ENCODE results near the gene TMC1.
"Not testable (repeated sequence)": the region's sequence is repeated elsewhere in the genome, so short reads cannot be mapped to it uniquely, and the experiment has no call there.

TMC1 gene

GRCh38 chr9:72497447-72498046 is 23.9 kb upstream of the TMC1 start:
- H3K4me1 Mint-ChIP-seq (ENCODE audit: low read depth), result no peaks in the 10 kb centered on the region
- H3K4me3 Mint-ChIP-seq, result no peak overlapping the region
- H3K27me3 Mint-ChIP-seq, result peaks cover 1% of the 10 kb centered on the region
- H3K36me3 Mint-ChIP-seq, result no peaks in the 10 kb centered on the region
- H3K9me3 Mint-ChIP-seq (ENCODE audit: low read depth), result peaks cover 8% of the 10 kb centered on the region
- H3K27ac Mint-ChIP-seq, result no peak overlapping the region

- peaks cover 16% of the 10 kb centered on the region for H3K4me1 Mint-ChIP-seq (ENCODE audit: low read depth)
- H3K4me3 Mint-ChIP-seq, result no peak overlapping the region
- H3K36me3 Mint-ChIP-seq, result no peaks in the 10 kb centered on the region
- H3K27ac Mint-ChIP-seq, result no peak overlapping the region
- H3K27me3 Mint-ChIP-seq, result no peaks in the 10 kb centered on the region
- H3K9me3 Mint-ChIP-seq (ENCODE audit: low read depth), result no peaks in the 10 kb centered on the region
Observed at GRCh38 chr9:72506615-72507014, 14.8 kb upstream of the TMC1 start.

GRCh38 chr9:72509053-72509452 is 12.4 kb upstream of the TMC1 start:
- Mint-ChIP-seq H3K36me3 (no peaks in the 10 kb centered on the region), H3K4me1 (ENCODE audit: low read depth) (peaks cover 16% of the 10 kb centered on the region), H3K4me3 (no peak overlapping the region), H3K27ac (no peak overlapping the region), H3K27me3 (no peaks in the 10 kb centered on the region), H3K9me3 (ENCODE audit: low read depth) (no peaks in the 10 kb centered on the region)

DNA sequence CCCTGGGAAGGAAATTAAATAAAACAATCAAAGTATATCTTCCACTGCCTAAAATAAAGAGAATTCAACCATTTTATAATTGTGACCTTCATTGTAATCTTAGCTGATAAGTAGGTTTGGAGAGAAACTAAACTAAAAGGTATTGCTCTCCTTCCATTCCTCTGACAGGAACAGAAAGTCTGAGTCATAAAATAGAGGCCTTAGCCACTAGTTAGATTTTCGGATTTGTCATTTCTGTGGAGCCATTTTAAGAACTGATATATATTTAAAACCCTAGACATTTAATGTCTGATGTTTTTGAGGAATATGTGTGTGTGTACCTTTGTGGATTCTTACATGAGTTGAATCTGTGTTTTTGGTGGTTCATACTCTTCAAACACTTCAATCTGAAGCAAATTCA is 11.8 kb upstream of the TMC1 start:
- Mint-ChIP-seq H3K36me3 (no peaks in the 10 kb centered on the region), H3K27ac (peak overlapping the region; percentile 66), H3K4me3 (peak overlapping the region; percentile 44)

DNA sequence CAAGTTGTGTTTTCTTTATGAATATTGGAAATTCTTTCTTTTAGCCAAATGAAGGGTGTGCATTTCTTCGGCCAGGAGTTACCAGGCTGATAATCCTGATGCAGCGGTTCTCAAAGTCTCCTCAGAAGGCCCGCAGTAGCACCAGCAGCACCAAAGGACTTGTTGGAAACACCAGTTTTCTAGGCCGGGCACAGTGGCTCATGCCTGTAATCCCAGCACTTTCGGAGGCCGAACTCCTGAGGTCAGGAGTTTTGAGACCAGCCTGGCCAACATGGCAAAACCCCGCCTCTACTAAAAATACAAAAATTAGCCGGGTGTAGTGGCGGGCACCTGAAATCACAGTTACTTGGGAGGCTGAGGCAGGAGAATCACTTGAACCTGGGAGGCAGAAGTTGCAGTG is 397 bp upstream of the TMC1 start:
- H3K9me3 Mint-ChIP-seq (ENCODE audit: low read depth); H3K27ac Mint-ChIP-seq; H3K27me3 Mint-ChIP-seq; H3K4me3 Mint-ChIP-seq; H3K36me3 Mint-ChIP-seq: not testable (repeated sequence)
- H3K4me1 Mint-ChIP-seq (ENCODE audit: low read depth), result peaks cover 15% of the 10 kb centered on the region

More for the DNA sequence above, 11.8 kb upstream of the TMC1 start:
- Mint-ChIP-seq H3K9me3 (ENCODE audit: low read depth) (no peaks in the 10 kb centered on the region), H3K27me3 (no peaks in the 10 kb centered on the region), H3K4me1 (ENCODE audit: low read depth) (peaks cover 16% of the 10 kb centered on the region)

GRCh38 chr9:72524820-72525540 is 3.6 kb downstream of the TMC1 start:
- Mint-ChIP-seq H3K27ac (peak overlapping the region; percentile 72), H3K36me3 (no peaks in the 10 kb centered on the region), H3K27me3 (no peaks in the 10 kb centered on the region), H3K4me3 (peak overlapping the region; percentile 30), H3K4me1 (ENCODE audit: low read depth) (peaks cover 47% of the 10 kb centered on the region), H3K9me3 (ENCODE audit: low read depth) (no peaks in the 10 kb centered on the region)

GRCh38 chr9:72526901-72527800 is 5.7 kb downstream of the TMC1 start:
- H3K36me3 Mint-ChIP-seq, result no peaks in the 10 kb centered on the region
- H3K27me3 Mint-ChIP-seq, result no peaks in the 10 kb centered on the region
- H3K27ac Mint-ChIP-seq, result peak overlapping the region; percentile 94
- H3K4me1 Mint-ChIP-seq (ENCODE audit: low read depth), result peaks cover 47% of the 10 kb centered on the region
- peak overlapping the region; percentile 86 for H3K4me3 Mint-ChIP-seq
- H3K9me3 Mint-ChIP-seq (ENCODE audit: low read depth), result no peaks in the 10 kb centered on the region

DNA sequence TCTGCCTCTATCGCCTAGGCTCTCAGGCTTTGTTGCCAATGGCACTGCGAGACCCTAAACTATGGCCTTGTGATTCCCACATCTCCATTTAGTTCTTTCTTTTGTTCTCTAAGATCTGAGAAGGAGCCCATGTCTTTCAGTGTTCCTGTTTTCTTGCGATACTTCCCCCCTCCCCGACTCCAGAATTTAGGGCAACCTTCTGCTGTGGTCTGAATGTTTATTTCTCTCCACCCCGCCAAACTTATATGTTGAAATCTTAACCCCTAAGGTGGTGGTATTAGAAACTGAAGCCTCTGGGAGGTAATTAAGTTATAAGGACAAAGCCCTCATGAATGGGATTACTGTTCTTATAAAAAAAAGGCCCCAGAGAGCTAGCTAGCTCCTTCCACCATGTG is 6.4 kb downstream of the TMC1 start:
- peak overlapping the region; percentile 94 for H3K27ac Mint-ChIP-seq
- no peaks in the 10 kb centered on the region for H3K9me3 Mint-ChIP-seq (ENCODE audit: low read depth)
- H3K27me3 Mint-ChIP-seq, result no peaks in the 10 kb centered on the region
- H3K4me1 Mint-ChIP-seq (ENCODE audit: low read depth), result peaks cover 47% of the 10 kb centered on the region
- peak overlapping the region; percentile 86 for H3K4me3 Mint-ChIP-seq
- no peaks in the 10 kb centered on the region for H3K36me3 Mint-ChIP-seq

- Mint-ChIP-seq H3K4me1 (ENCODE audit: low read depth) (peaks cover 45% of the 10 kb centered on the region), H3K27ac (no peak overlapping the region), H3K9me3 (ENCODE audit: low read depth) (no peaks in the 10 kb centered on the region), H3K36me3 (no peaks in the 10 kb centered on the region), H3K27me3 (no peaks in the 10 kb centered on the region), H3K4me3 (no peak overlapping the region)
Observed at GRCh38 chr9:72529531-72529930, 8.1 kb downstream of the TMC1 start.

DNA sequence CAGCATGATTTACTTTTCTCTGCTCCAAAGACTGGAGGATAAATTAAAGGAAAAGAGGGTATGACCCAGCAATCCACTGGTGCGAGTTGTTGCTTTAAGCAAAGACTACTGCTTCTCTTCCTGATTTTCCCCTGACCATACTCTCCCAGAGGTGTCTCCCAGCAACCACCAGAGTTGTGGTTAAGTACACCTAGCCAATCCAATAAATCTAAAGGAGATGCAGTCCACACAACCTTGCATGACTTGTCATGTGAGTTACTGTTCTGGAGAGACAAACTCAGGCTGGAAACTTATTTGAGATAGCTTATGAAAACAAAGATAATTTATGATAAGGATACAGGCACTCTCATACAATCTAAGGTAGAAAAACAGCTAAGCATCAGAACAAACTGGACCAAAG is 11.9 kb downstream of the TMC1 start:
- no peak overlapping the region for H3K4me3 Mint-ChIP-seq
- H3K36me3 Mint-ChIP-seq, result peaks cover 3% of the 10 kb centered on the region
- no peak overlapping the region for H3K27ac Mint-ChIP-seq
- H3K4me1 Mint-ChIP-seq (ENCODE audit: low read depth), result peaks cover 9% of the 10 kb centered on the region
- no peaks in the 10 kb centered on the region for H3K27me3 Mint-ChIP-seq
- H3K9me3 Mint-ChIP-seq (ENCODE audit: low read depth), result no peaks in the 10 kb centered on the region

DNA sequence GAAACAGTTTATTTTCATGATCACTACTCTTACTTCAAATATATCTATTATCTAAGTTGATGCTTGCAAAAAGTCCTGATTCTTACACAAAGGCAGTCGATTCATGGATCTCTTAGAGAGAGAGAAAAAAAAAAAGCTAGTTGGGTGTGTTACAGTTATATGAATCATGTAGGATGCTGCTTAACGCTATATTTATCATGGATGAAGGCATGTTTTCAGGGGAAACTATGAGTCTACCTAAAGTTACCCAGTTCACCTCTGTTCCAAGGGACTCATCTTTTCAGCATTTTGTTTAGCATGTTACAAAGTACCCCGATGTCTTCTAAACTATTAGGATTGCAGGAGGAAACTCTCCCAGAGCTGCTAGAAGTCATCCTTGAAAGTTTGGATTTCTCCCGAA is 13.5 kb downstream of the TMC1 start:
- H3K9me3 Mint-ChIP-seq (ENCODE audit: low read depth), result no peaks in the 10 kb centered on the region
- H3K36me3 Mint-ChIP-seq, result peaks cover 3% of the 10 kb centered on the region
- H3K27me3 Mint-ChIP-seq, result no peaks in the 10 kb centered on the region
- no peak overlapping the region for H3K4me3 Mint-ChIP-seq
- no peak overlapping the region for H3K27ac Mint-ChIP-seq
- H3K4me1 Mint-ChIP-seq (ENCODE audit: low read depth), result peaks cover under 1% of the 10 kb centered on the region

GRCh38 chr9:72537011-72537545 is 15.7 kb downstream of the TMC1 start:
- H3K27ac Mint-ChIP-seq, result no peak overlapping the region
- peaks cover 3% of the 10 kb centered on the region for H3K36me3 Mint-ChIP-seq
- H3K4me1 Mint-ChIP-seq (ENCODE audit: low read depth), result peaks cover 3% of the 10 kb centered on the region
- no peaks in the 10 kb centered on the region for H3K27me3 Mint-ChIP-seq
- no peaks in the 10 kb centered on the region for H3K9me3 Mint-ChIP-seq (ENCODE audit: low read depth)
- H3K4me3 Mint-ChIP-seq, result no peak overlapping the region

DNA sequence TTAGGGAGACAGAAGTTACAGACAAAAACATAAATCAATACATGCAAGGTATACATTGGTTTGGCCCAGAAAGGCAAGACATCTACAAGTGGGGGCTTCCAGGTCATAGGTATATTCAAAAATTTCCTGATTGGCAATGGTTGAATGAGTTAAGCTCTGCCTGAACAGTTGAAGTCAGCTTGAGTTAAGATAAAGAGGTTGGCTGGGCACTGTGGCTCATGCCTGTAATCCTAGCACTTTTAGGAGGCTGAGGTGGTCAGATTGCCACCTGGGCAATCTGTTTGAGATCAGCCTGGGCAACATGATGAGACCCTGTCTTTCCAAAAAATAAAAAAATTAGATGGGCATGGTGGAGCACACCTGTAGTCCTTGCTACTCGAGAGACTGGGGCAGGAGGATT is 16.3 kb downstream of the TMC1 start:
- Mint-ChIP-seq H3K4me1 (ENCODE audit: low read depth) (peaks cover 3% of the 10 kb centered on the region), H3K27me3 (no peaks in the 10 kb centered on the region), H3K27ac (no peak overlapping the region), H3K9me3 (ENCODE audit: low read depth) (no peaks in the 10 kb centered on the region), H3K4me3 (no peak overlapping the region), H3K36me3 (peaks cover 3% of the 10 kb centered on the region)

DNA sequence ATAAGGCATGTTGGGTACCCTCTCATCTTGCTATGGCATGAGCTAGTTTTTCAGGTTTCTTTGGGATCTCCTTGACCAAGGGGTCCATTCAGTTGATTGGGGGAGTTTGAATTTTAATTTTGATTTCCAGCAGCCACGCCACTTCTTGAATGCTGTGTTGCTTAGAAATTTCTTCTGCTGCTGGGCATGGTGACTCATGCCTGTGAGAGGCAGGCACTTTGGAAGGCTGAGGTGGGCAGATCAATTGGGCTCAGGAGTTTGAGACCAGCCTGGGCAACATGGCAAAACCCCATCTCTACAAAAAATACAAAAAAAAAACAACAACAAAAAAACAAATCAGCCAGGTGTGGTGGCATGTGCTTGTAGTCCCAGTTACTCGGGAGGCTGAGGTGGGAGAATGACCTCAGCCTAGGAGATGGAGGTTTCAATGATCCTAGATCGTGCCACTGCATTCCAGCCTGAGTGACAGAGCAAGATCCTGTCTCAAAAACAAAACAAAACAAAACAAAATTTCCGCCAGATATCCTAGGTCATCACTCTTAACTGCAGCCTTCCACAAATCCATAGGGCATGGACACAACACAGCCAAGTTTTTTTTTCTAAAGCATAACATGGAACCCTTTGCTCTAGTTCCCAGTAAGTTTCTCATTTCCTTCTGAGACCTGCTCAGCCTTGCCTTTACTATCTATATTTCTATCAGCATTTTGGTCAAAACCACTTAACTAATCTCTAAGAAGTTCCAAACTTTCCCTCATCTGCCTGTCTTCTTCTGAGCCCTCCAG is 17.7 kb downstream of the TMC1 start:
- Mint-ChIP-seq H3K36me3 (peaks cover 3% of the 10 kb centered on the region), H3K9me3 (ENCODE audit: low read depth) (no peaks in the 10 kb centered on the region), H3K4me3 (no peak overlapping the region), H3K27ac (no peak overlapping the region), H3K4me1 (ENCODE audit: low read depth) (peaks cover 5% of the 10 kb centered on the region), H3K27me3 (no peaks in the 10 kb centered on the region)
